ENCODE results near the gene RYR3.

DNA sequence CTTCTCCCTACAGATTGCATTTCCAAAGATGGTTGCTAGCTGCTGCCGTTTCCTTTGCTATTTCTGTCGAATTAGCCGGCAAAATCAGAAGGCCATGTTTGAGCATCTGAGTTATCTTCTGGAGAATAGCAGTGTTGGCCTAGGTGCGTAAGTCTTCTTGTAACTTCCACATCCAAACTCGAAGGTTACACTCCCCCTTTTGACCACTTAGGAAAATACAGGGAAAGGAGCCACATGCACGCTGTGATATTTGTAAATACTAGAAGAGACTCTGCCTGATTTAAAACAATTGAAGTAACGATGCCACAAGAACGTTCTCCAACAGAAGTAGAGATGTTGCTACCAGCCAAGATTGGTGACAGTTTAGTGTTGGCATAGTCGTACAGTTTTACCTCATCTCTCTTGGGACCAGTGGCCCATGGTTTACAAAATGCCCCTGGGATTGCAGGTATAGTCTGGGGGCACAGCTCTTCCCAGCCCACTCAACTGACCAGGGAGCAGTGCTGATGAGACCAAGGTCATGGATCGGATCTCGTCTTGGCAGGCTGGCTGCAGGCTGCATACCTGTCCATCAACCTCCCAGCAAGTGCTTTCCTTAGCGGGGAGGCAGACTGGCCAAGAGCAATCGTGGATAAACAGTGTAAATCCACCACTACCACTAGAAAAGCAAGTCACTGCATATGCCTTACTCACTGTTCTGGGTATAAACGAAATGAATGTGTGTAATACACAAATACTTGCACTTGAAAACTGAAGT, 389.1 kb downstream of the RYR3 start:
- TF ChIP-seq EZH2 (IDR thresholded peaks at IDR 0.05; ENCODE audit: low read length, missing control alignments), result no peak
- TF ChIP-seq, protein P1, sequence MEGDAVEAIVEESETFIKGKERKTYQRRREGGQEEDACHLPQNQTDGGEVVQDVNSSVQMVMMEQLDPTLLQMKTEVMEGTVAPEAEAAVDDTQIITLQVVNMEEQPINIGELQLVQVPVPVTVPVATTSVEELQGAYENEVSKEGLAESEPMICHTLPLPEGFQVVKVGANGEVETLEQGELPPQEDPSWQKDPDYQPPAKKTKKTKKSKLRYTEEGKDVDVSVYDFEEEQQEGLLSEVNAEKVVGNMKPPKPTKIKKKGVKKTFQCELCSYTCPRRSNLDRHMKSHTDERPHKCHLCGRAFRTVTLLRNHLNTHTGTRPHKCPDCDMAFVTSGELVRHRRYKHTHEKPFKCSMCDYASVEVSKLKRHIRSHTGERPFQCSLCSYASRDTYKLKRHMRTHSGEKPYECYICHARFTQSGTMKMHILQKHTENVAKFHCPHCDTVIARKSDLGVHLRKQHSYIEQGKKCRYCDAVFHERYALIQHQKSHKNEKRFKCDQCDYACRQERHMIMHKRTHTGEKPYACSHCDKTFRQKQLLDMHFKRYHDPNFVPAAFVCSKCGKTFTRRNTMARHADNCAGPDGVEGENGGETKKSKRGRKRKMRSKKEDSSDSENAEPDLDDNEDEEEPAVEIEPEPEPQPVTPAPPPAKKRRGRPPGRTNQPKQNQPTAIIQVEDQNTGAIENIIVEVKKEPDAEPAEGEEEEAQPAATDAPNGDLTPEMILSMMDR (conservative IDR thresholded peaks at IDR 0.05 in 1 of 2, IDR thresholded peaks at IDR 0.05 in 1 of 2; ENCODE audit: low read depth in 1 of 2, low read length in 2 of 2), result peak; percentile 25 to 30
